Measurements from ENCODE around the gene MICB. TPM values are rescaled to one million over a fixed set of nuclear protein-coding genes. Genes with fewer than 3 reads are reported as not detected.

Gene MICB
- total and polyA plus RNA-seq, 2 donors (not counting 1 experiment from before 2014, with no cell fraction given): 24.2 to 30.9 TPM

DNA sequence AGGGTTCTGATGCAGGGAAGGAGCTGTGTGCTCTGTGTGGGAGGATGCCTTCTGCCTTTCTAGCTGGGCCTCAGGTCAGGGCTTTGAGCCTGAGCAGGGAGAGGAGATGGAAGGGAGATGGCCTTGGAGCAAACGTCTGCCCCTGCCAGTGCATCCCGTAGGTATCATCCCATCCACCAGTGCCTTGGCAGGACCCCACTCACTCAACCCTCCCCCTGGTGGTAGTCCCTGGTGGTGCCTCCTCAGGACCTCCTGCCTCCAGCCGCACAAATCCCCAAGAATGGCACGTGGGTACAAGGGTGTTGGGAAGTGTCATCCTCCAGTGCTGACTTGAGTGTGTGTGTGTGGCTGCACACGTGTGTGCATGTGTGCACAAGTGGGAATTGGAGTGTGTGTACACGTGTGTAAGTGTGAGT lies 23.1 kb upstream of the MICB start:
- Histone ChIP-seq H3K27ac (ENCODE audit: low read length in 2 of 2) (no peak overlapping the region), H3K9me3 (ENCODE audit: control extremely low read depth in 1 of 3, control insufficient read depth in 2 of 3, insufficient read depth in 1 of 3, low read length in 2 of 3) (no peaks in the 10 kb centered on the region), H3K9ac (ENCODE audit: low read length) (no peak overlapping the region), H3K4me2 (replicated peaks; ENCODE audit: low read depth, low read length, poor library complexity, severe bottlenecking) (no peak overlapping the region), H3K36me3 (replicated peaks in 1 of 2; ENCODE audit: control extremely low read depth in 1 of 2, control insufficient read depth in 1 of 2, extremely low read depth in 1 of 2, insufficient read depth in 2 of 2, low read length in 1 of 2) (peaks cover 1 to 2% of the 10 kb centered on the region in 2 experiments), H3K4me1 (ENCODE audit: control insufficient read depth in 2 of 2, insufficient read depth in 2 of 2, low read length in 2 of 2) (peaks cover 35 to 44% of the 10 kb centered on the region in 2 donors), H4K20me1 (ENCODE audit: control insufficient read depth, insufficient read depth, low read length, poor library complexity, severe bottlenecking) (peaks cover 61% of the 10 kb centered on the region), H3K4me3 (ENCODE audit: control extremely low read depth in 1 of 5, extremely low read depth in 1 of 5, insufficient read depth in 1 of 5, low read depth in 2 of 5, low read length in 4 of 5) (no peak overlapping the region), H3K27me3 (replicated peaks in 1 of 4; ENCODE audit: control extremely low read depth in 1 of 4, control insufficient read depth in 3 of 4, insufficient read depth in 4 of 4, low read length in 3 of 4) (no peaks in the 10 kb centered on the region), H2AFZ (ENCODE audit: insufficient read depth, low read depth, low read length, poor library complexity, severe bottlenecking) (no peak overlapping the region), H3K79me2 (ENCODE audit: control insufficient read depth, insufficient read depth, low read length) (peaks cover 59% of the 10 kb centered on the region)
- intact Hi-C loops (cut with micrococcal nuclease): no loop called here
- WGBS (ENCODE audit: insufficient coverage): 100% methylated on average over 2 of the region's 6 CpGs
- no peak for TF ChIP-seq EZH2 (IDR thresholded peaks at IDR 0.05; ENCODE audit: borderline replicate concordance, insufficient read depth, low read depth, low read length, poor library complexity, severe bottlenecking)
- TF ChIP-seq, protein P1, sequence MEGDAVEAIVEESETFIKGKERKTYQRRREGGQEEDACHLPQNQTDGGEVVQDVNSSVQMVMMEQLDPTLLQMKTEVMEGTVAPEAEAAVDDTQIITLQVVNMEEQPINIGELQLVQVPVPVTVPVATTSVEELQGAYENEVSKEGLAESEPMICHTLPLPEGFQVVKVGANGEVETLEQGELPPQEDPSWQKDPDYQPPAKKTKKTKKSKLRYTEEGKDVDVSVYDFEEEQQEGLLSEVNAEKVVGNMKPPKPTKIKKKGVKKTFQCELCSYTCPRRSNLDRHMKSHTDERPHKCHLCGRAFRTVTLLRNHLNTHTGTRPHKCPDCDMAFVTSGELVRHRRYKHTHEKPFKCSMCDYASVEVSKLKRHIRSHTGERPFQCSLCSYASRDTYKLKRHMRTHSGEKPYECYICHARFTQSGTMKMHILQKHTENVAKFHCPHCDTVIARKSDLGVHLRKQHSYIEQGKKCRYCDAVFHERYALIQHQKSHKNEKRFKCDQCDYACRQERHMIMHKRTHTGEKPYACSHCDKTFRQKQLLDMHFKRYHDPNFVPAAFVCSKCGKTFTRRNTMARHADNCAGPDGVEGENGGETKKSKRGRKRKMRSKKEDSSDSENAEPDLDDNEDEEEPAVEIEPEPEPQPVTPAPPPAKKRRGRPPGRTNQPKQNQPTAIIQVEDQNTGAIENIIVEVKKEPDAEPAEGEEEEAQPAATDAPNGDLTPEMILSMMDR (IDR thresholded peaks at IDR 0.05): peak; percentile 21
- ChIA-PET CTCF (interaction anchor here (0.6 kb wide), 1 partner anchor 282 kb away, joined by 4 read pairs; no protein-coding TSS in a partner anchor), POLR2A (no interaction called here)
- ATAC-seq (ENCODE audit: low read depth): no peak
- no peaks in the 10 kb centered on the region for H3K9me3 Mint-ChIP-seq (ENCODE audit: insufficient read depth)
- H3K27ac Mint-ChIP-seq: no peak overlapping the region
- H3K27me3 Mint-ChIP-seq: no peaks in the 10 kb centered on the region
- peaks cover 86% of the 10 kb centered on the region for H3K4me1 Mint-ChIP-seq
- no peak overlapping the region for H3K4me3 Mint-ChIP-seq
- peak; percentile 47 for DNase-seq

DNA sequence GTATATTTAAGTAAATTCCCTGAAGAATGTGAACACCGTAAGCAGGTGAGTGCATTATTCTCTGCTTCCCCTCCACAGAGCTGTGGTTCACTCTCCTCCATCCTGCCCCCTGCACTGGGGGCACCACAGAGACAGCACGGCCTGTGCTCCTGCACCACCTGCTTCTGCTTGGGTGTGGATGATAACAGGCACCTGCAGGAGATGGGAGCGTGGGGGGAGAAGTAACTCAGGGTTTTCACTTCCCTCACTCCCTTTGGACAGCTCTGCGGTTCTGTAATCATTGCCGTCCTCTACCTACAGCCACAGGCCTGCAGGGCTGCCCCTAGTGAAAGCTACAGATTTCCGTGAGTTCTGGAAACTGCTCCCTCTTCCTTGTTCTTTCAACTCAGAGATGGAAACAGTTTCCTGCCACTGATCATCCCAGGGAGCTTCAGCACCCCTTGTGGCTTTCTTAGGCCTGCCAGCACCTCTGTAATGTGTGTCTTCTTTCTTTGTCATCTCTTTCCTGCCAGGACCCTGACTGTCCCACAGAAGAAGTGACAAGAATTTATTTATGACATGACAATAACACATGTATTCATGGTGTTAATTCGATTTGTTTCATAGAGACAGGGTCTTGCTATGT lies 21.3 kb upstream of the MICB start:
- Mint-ChIP-seq H3K4me1 (peaks cover 73% of the 10 kb centered on the region), H3K27me3 (no peaks in the 10 kb centered on the region), H3K9me3 (ENCODE audit: insufficient read depth) (no peaks in the 10 kb centered on the region), H3K27ac (peak overlapping the region; percentile 53), H3K4me3 (no peak overlapping the region)
- CTCF ChIA-PET: interaction anchor here (0.6 to 0.8 kb wide), 2 partner anchors 18 to 76 kb away, joined by 3 to 4 read pairs; no protein-coding TSS in a partner anchor
- H2AFZ ChIP-seq (ENCODE audit: insufficient read depth, low read depth, low read length, poor library complexity, severe bottlenecking): no peak overlapping the region
- TF ChIP-seq, protein P1 (IDR thresholded peaks at IDR 0.05): no peak
- H3K9ac ChIP-seq (ENCODE audit: low read length): no peak overlapping the region
- no peaks in the 10 kb centered on the region for H3K27me3 ChIP-seq (replicated peaks in 1 of 4; ENCODE audit: control extremely low read depth in 1 of 4, control insufficient read depth in 3 of 4, insufficient read depth in 4 of 4, low read length in 3 of 4)
- peaks cover 49% of the 10 kb centered on the region for H4K20me1 ChIP-seq (ENCODE audit: control insufficient read depth, insufficient read depth, low read length, poor library complexity, severe bottlenecking)
- WGBS (ENCODE audit: insufficient coverage): 31% methylated on average over 2 of the region's 7 CpGs
- ATAC-seq (ENCODE audit: low read depth) (peak; percentile 16), DNase-seq (peak; percentile 43)
- H3K4me3 ChIP-seq (ENCODE audit: control extremely low read depth in 1 of 5, extremely low read depth in 1 of 5, insufficient read depth in 1 of 5, low read depth in 2 of 5, low read length in 4 of 5): no peak overlapping the region
- peaks cover 2 to 3% of the 10 kb centered on the region in 2 experiments for H3K36me3 ChIP-seq (replicated peaks in 1 of 2; ENCODE audit: control extremely low read depth in 1 of 2, control insufficient read depth in 1 of 2, extremely low read depth in 1 of 2, insufficient read depth in 2 of 2, low read length in 1 of 2)
- no peaks in the 10 kb centered on the region for H3K9me3 ChIP-seq (ENCODE audit: control extremely low read depth in 1 of 3, control insufficient read depth in 2 of 3, insufficient read depth in 1 of 3, low read length in 2 of 3)
- intact Hi-C loops (cut with micrococcal nuclease): no loop called here
- peak overlapping the region; percentile 25 for H3K4me2 ChIP-seq (replicated peaks; ENCODE audit: low read depth, low read length, poor library complexity, severe bottlenecking)
- POLR2A ChIA-PET: interaction anchor here (0.9 kb wide), 1 partner anchor 14 kb away, joined by 3 read pairs; no protein-coding TSS in a partner anchor
- peak overlapping the region in 1 of 2 donors; percentile 41 for H3K27ac ChIP-seq (ENCODE audit: low read length in 2 of 2)
- H3K79me2 ChIP-seq (ENCODE audit: control insufficient read depth, insufficient read depth, low read length): peaks cover 54% of the 10 kb centered on the region
- H3K4me1 ChIP-seq (ENCODE audit: control insufficient read depth in 2 of 2, insufficient read depth in 2 of 2, low read length in 2 of 2): peaks cover 21 to 27% of the 10 kb centered on the region in 2 donors
